SU-DHL-6 (cell line): ENCODE results near the gene ZNF469.

Experiments used
- H2AFZ ChIP-seq: fragments of 200-600 bp; sonication (generic); 2 replicates; pipeline ENCODE4 v1.6.1; 2014; ENCODE audit warnings: low read depth, mild to moderate bottlenecking, moderate library complexity, mixed read lengths, antibody characterized with exemption, low read length; ENCODE audit not compliant: severe bottlenecking
- H3F3A ChIP-seq: fragments of 200-600 bp; shearing (Covaris generic); 2 replicates; pipeline ENCODE4 v1.6.0; 2016; ENCODE audit warnings: antibody characterized with exemption, mild to moderate bottlenecking; ENCODE audit not compliant: insufficient read depth
- H3K27ac ChIP-seq: fragments of 200-600 bp; sonication (generic); 2 replicates; pipeline ENCODE4 v1.5.1; 2016; ENCODE audit warnings: low read depth, mild to moderate bottlenecking, low read length, moderate library complexity, mixed read lengths
- H3K27me3 ChIP-seq: fragments of 200-600 bp; sonication (generic), shearing (Covaris generic); 2 replicates; pipeline ENCODE4 v1.6.0; 2014; ENCODE audit warnings: mild to moderate bottlenecking, low read length
- H3K36me3 ChIP-seq: fragments of 200-600 bp; sonication (generic); 2 replicates; pipeline ENCODE4 v1.6.1; 2014; ENCODE audit warnings: mild to moderate bottlenecking, low read length, mixed read lengths
- H3K4me2 ChIP-seq: fragments of 300-600, 200-600 bp; shearing (Covaris generic), sonication (generic); 2 replicates; pipeline ENCODE4 v1.6.0; 2014; ENCODE audit warnings: low read length, low read depth, mild to moderate bottlenecking; ENCODE audit not compliant: poor library complexity, severe bottlenecking
- H3K4me3 ChIP-seq: fragments of 200-600 bp; sonication (generic); 2 replicates; pipeline ENCODE4 v1.5.1; 2014; ENCODE audit warnings: antibody characterized with exemption, low read length, mild to moderate bottlenecking, mixed read lengths; ENCODE audit not compliant: insufficient read depth, poor library complexity, severe bottlenecking
- H3K79me2 ChIP-seq: fragments of 200-600 bp; sonication (generic); 2 replicates; pipeline ENCODE4 v1.6.1; 2014; ENCODE audit warnings: mild to moderate bottlenecking, low read length, moderate library complexity; ENCODE audit not compliant: insufficient read depth
- H3K9ac ChIP-seq: fragments of 200-600 bp; sonication (generic); 2 replicates; pipeline ENCODE4 v1.7.0; 2014; ENCODE audit warnings: mild to moderate bottlenecking, low read length
- H3K9me2 ChIP-seq: fragments of 200-600 bp; sonication (generic); replicated peaks from 2 replicates; pipeline ENCODE4 v1.6.1; 2014; ENCODE audit warnings: low read length; ENCODE audit not compliant: insufficient read depth
- H3K9me3 ChIP-seq: fragments of 200-600 bp; sonication (generic); 2 replicates; pipeline ENCODE4 v1.6.1; 2014; ENCODE audit warnings: low read length, mixed read lengths; ENCODE audit not compliant: insufficient read depth
- H4K20me1 ChIP-seq: fragments of 200-600 bp; sonication (generic); 2 replicates; pipeline ENCODE4 v1.6.1; 2014; ENCODE audit warnings: low read depth, mild to moderate bottlenecking, antibody characterized with exemption, low read length, moderate library complexity, mixed read lengths
- CTCF ChIP-seq: fragments of 200-600 bp; sonication (generic); IDR thresholded peaks from one replicate; pipeline ENCODE4 v1.5.1; 2017; ENCODE audit warnings: antibody characterized with exemption, mild to moderate bottlenecking, low read length, moderate library complexity; ENCODE audit not compliant: insufficient read depth, poor library complexity, severe bottlenecking
- EZH2phosphoT487 ChIP-seq: fragments of 200-600 bp; sonication (generic), shearing (Covaris generic); conservative IDR thresholded peaks from 2 replicates; pipeline ENCODE4 v1.6.1; 2018; ENCODE audit warnings: mild to moderate bottlenecking, antibody characterized with exemption, low read length, moderate library complexity, mixed read lengths

The ZNF469 gene

DNA sequence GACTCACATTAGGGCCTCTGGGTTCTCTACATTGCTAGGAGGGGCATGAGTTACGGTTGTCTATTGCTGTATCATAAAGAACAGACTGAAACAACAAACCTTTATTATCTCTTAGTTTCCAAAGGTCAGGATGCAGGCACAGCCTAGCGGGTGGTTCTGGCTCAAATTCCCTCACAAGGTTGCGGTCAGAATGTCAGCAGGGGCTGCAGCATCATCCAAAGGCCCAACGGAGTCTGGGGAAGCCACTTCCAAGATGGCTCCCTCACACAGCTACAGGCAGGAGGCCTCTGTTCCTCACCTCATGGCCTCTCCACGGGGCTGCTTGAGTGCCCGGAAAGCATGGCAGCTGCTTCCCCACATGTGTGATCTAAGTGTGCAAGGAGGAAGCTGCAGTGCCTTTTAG is 40.7 kb downstream of the ZNF469 start:
- Histone ChIP-seq H3K27ac (no peak overlapping the region), H3K9me2 (no peaks in the 10 kb centered on the region), H3K27me3 (no peaks in the 10 kb centered on the region), H2AFZ (no peak overlapping the region), H3K79me2 (no peaks in the 10 kb centered on the region), H3K9me3 (no peaks in the 10 kb centered on the region), H4K20me1 (no peaks in the 10 kb centered on the region), H3K4me3 (no peak overlapping the region), H3K4me2 (no peak overlapping the region), H3F3A (no peaks in the 10 kb centered on the region), H3K9ac (no peak overlapping the region), H3K36me3 (no peaks in the 10 kb centered on the region)
- no peak for TF ChIP-seq CTCF
- TF ChIP-seq EZH2phosphoT487: no peak

GRCh38 chr16:88424587-88425235 is 42.0 kb downstream of the ZNF469 start:
- no peaks in the 10 kb centered on the region for H3K79me2 ChIP-seq
- no peaks in the 10 kb centered on the region for H4K20me1 ChIP-seq
- H3K9me2 ChIP-seq: no peaks in the 10 kb centered on the region
- H3K4me3 ChIP-seq: no peak overlapping the region
- H3K4me2 ChIP-seq: no peak overlapping the region
- no peak overlapping the region for H3K9ac ChIP-seq
- H3K27ac ChIP-seq: no peak overlapping the region
- H3K9me3 ChIP-seq: no peaks in the 10 kb centered on the region
- TF ChIP-seq CTCF (no peak), EZH2phosphoT487 (no peak)
- H3K27me3 ChIP-seq: no peaks in the 10 kb centered on the region
- H2AFZ ChIP-seq: no peak overlapping the region
- no peaks in the 10 kb centered on the region for H3F3A ChIP-seq
- H3K36me3 ChIP-seq: no peaks in the 10 kb centered on the region

GRCh38 chr16:88426018-88426417 is 43.3 kb downstream of the ZNF469 start:
- H3K9ac ChIP-seq: no peak overlapping the region
- no peak for TF ChIP-seq CTCF
- no peak for TF ChIP-seq EZH2phosphoT487
- H3K36me3 ChIP-seq: no peaks in the 10 kb centered on the region
- H3K4me3 ChIP-seq: no peak overlapping the region
- no peaks in the 10 kb centered on the region for H3K9me2 ChIP-seq
- no peaks in the 10 kb centered on the region for H4K20me1 ChIP-seq
- H3K9me3 ChIP-seq: no peaks in the 10 kb centered on the region
- H2AFZ ChIP-seq: no peak overlapping the region
- H3K79me2 ChIP-seq: no peaks in the 10 kb centered on the region
- no peaks in the 10 kb centered on the region for H3K27me3 ChIP-seq
- no peak overlapping the region for H3K4me2 ChIP-seq
- H3F3A ChIP-seq: no peaks in the 10 kb centered on the region
- H3K27ac ChIP-seq: no peak overlapping the region
